ENCODE measurements around the gene GLI2.

GLI2 gene

DNA sequence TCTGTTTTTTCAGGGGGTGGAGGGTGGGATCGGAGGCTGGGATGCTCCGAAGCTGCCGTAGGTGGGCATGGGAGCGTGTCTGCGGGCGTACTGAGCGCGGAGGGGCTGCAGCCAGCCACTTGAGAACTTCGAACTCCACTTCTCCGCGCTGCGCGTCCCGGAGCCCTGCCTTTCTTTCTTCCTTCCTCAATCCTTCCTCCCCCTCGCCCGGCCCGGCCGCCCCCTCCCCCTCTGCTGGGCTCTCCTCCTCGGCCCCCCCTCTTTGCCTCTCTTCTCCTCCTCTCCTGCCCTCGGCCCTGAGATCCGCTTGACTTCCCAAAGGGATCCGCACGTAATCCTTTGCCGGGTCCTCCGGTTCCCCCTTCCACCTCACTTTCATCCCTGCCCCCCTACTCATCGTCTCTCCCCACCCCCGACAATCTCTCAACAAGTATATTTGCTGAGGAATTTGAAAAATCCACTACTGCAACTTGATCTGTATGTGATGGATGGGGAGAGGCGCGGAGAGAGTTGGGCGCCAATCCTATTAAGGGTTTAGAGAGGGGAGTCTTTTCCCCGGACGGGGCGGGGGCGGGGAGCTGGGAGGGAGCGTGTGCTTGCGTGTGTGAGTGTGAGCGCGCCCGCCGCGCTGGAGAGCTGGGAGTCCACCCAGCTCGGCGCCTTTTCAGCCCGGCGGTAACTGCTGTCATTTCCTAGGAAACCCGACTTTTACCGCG lies 1.1 kb downstream of the GLI2 start (continued):
- TF ChIP-seq, protein P1, sequence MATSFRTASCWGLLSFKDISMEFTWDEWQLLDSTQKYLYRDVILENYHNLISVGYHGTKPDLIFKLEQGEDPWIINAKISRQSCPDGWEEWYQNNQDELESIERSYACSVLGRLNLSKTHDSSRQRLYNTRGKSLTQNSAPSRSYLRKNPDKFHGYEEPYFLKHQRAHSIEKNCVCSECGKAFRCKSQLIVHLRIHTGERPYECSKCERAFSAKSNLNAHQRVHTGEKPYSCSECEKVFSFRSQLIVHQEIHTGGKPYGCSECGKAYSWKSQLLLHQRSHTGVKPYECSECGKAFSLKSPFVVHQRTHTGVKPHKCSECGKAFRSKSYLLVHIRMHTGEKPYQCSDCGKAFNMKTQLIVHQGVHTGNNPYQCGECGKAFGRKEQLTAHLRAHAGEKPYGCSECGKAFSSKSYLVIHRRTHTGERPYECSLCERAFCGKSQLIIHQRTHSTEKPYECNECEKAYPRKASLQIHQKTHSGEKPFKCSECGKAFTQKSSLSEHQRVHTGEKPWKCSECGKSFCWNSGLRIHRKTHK (tag by site-specific recombination; IDR thresholded peaks at IDR 0.05) = no peak
- TF ChIP-seq PRDM1 (tag by site-specific recombination; IDR thresholded peaks at IDR 0.05) (no peak; the same call in 1 of the 2 replicates), OSR2 (tag by site-specific recombination; IDR thresholded peaks at IDR 0.05) (no peak), ZNF555 (tag by site-specific recombination; conservative IDR thresholded peaks at IDR 0.05) (no peak), ZSCAN16 (tag by site-specific recombination; IDR thresholded peaks at IDR 0.05) (no peak), ZFP37 (tag by site-specific recombination; IDR thresholded peaks at IDR 0.05) (no peak), YY2 (tag by site-specific recombination; IDR thresholded peaks at IDR 0.05) (no peak), ZNF416 (tag by site-specific recombination; IDR thresholded peaks at IDR 0.05) (no peak), ZNF843 (tag by site-specific recombination; IDR thresholded peaks at IDR 0.05) (no peak), ZNF521 (tag by site-specific recombination; IDR thresholded peaks at IDR 0.05) (no peak), ZBTB17 (tag by site-specific recombination; IDR thresholded peaks at IDR 0.05) (peak; percentile 55; the same call in 1 of the 2 replicates), ZNF701 (tag by site-specific recombination; IDR thresholded peaks at IDR 0.05) (no peak), FEZF1 (tag by site-specific recombination; IDR thresholded peaks at IDR 0.05) (no peak), ZNF354C (tag by site-specific recombination; IDR thresholded peaks at IDR 0.05; ENCODE audit: borderline replicate concordance, low read depth) (no peak), ZNF335 (tag by site-specific recombination; conservative IDR thresholded peaks at IDR 0.05) (peak; percentile 33), ZNF114 (tag by site-specific recombination; IDR thresholded peaks at IDR 0.05) (no peak), ZNF610 (tag by site-specific recombination; IDR thresholded peaks at IDR 0.05; ENCODE audit: borderline replicate concordance) (no peak)
- TF ChIP-seq, protein P2, sequence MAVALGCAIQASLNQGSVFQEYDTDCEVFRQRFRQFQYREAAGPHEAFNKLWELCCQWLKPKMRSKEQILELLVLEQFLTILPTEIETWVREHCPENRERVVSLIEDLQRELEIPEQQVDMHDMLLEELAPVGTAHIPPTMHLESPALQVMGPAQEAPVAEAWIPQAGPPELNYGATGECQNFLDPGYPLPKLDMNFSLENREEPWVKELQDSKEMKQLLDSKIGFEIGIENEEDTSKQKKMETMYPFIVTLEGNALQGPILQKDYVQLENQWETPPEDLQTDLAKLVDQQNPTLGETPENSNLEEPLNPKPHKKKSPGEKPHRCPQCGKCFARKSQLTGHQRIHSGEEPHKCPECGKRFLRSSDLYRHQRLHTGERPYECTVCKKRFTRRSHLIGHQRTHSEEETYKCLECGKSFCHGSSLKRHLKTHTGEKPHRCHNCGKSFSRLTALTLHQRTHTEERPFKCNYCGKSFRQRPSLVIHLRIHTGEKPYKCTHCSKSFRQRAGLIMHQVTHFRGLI (tag by site-specific recombination; IDR thresholded peaks at IDR 0.05) = no peak; the same call in 1 of the 2 replicates
- TF ChIP-seq, protein P3, sequence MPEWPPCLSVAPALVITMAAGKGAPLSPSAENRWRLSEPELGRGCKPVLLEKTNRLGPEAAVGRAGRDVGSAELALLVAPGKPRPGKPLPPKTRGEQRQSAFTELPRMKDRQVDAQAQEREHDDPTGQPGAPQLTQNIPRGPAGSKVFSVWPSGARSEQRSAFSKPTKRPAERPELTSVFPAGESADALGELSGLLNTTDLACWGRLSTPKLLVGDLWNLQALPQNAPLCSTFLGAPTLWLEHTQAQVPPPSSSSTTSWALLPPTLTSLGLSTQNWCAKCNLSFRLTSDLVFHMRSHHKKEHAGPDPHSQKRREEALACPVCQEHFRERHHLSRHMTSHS (tag by site-specific recombination; IDR thresholded peaks at IDR 0.05) = no peak
- TF ChIP-seq, protein P4, sequence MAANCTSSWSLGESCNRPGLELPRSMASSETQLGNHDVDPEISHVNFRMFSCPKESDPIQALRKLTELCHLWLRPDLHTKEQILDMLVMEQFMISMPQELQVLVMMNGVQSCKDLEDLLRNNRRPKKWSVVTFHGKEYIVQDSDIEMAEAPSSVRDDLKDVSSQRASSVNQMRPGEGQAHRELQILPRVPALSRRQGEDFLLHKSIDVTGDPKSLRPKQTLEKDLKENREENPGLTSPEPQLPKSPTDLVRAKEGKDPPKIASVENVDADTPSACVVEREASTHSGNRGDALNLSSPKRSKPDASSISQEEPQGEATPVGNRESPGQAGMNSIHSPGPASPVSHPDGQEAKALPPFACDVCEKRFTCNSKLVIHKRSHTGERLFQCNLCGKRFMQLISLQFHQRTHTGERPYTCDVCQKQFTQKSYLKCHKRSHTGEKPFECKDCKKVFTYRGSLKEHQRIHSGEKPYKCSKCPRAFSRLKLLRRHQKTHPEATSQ (tag by site-specific recombination; IDR thresholded peaks at IDR 0.05) = no peak
- TF ChIP-seq, protein P5, sequence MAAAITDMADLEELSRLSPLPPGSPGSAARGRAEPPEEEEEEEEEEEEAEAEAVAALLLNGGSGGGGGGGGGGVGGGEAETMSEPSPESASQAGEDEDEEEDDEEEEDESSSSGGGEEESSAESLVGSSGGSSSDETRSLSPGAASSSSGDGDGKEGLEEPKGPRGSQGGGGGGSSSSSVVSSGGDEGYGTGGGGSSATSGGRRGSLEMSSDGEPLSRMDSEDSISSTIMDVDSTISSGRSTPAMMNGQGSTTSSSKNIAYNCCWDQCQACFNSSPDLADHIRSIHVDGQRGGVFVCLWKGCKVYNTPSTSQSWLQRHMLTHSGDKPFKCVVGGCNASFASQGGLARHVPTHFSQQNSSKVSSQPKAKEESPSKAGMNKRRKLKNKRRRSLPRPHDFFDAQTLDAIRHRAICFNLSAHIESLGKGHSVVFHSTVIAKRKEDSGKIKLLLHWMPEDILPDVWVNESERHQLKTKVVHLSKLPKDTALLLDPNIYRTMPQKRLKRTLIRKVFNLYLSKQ (tag by site-specific recombination; IDR thresholded peaks at IDR 0.05; ENCODE audit: borderline replicate concordance) = no peak
- TF ChIP-seq, protein P6, sequence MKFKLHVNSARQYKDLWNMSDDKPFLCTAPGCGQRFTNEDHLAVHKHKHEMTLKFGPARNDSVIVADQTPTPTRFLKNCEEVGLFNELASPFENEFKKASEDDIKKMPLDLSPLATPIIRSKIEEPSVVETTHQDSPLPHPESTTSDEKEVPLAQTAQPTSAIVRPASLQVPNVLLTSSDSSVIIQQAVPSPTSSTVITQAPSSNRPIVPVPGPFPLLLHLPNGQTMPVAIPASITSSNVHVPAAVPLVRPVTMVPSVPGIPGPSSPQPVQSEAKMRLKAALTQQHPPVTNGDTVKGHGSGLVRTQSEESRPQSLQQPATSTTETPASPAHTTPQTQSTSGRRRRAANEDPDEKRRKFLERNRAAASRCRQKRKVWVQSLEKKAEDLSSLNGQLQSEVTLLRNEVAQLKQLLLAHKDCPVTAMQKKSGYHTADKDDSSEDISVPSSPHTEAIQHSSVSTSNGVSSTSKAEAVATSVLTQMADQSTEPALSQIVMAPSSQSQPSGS (tag by site-specific recombination; IDR thresholded peaks at IDR 0.05; ENCODE audit: low read depth) = no peak
